ENCODE results near the gene DGCR8. TPM values are rescaled to one million over a fixed set of nuclear protein-coding genes. Genes with fewer than 3 reads are reported as not detected.

DGCR8 gene
- total RNA-seq, 1 experiment from 2014 or later: 53.1 TPM

GRCh38 chr22:20117633-20118299, 37.7 kb downstream of the DGCR8 start:
- no peak for TF ChIP-seq CTCF (IDR thresholded peaks at IDR 0.05; ENCODE audit: insufficient read depth in 1 of 2, low read depth in 1 of 2, low read length in 1 of 2, severe bottlenecking in 1 of 2, unreplicated experiment in 1 of 2)

GRCh38 chr22:20118300-20119020, 38.4 kb downstream of the DGCR8 start:
- CTCF ChIA-PET: no interaction called here
- H3K36me3 Mint-ChIP-seq (ENCODE audit: insufficient read depth, unreplicated experiment): peaks cover 84% of the 10 kb centered on the region
- BruUV-seq (replicated peaks): TSS peak; percentile 63

More at GRCh38 chr22:20117633-20118299, 37.7 kb downstream of the DGCR8 start:
- intact Hi-C loops (cut with micrococcal nuclease; ENCODE audit: unreplicated experiment): loop anchor here (1.0 to 10.0 kb wide), 2 partner anchors 37 to 153 kb away; partner anchors contain the start of gene DGCR8
- Mint-ChIP-seq H3K9me3 (ENCODE audit: unreplicated experiment) (no peaks in the 10 kb centered on the region), H3K27ac (ENCODE audit: unreplicated experiment) (peak overlapping the region; percentile 87), H3K36me3 (ENCODE audit: insufficient read depth, unreplicated experiment) (peaks cover 90% of the 10 kb centered on the region), H3K4me1 (ENCODE audit: low read depth, unreplicated experiment) (peaks cover 6% of the 10 kb centered on the region), H3K4me3 (ENCODE audit: unreplicated experiment) (peak overlapping the region; percentile 81), H3K27me3 (ENCODE audit: insufficient read depth, unreplicated experiment) (no peaks in the 10 kb centered on the region)
- DNase-seq: no peak
- peak overlapping the region; percentile 87 for H3K4me3 ChIP-seq (ENCODE audit: low read depth, low read length)
- H3K4me1 ChIP-seq: peaks cover 22% of the 10 kb centered on the region
- H3K27me3 ChIP-seq (replicated peaks; ENCODE audit: control insufficient read depth, insufficient read depth, low read length): no peaks in the 10 kb centered on the region
- BruUV-seq (replicated peaks): no TSS peak
- no peaks in the 10 kb centered on the region; the same call in 1 of the 2 replicates for H3K9me3 ChIP-seq
- peaks cover 4% of the 10 kb centered on the region for H3K36me3 ChIP-seq (ENCODE audit: control insufficient read depth, insufficient read depth, low read length)
- POLR2A ChIA-PET: interaction anchor here (0.6 to 1.2 kb wide), 5 partner anchors 9 to 176 kb away, joined by 3 to 7 read pairs (median 4); partner anchors contain the start of genes COMT, DGCR8, TANGO2 and TXNRD2
- CTCF ChIA-PET: interaction anchor here (1.3 to 1.4 kb wide), 2 partner anchors 11 to 155 kb away, joined by 3 to 5 read pairs; no protein-coding TSS in a partner anchor

More at GRCh38 chr22:20118300-20119020, 38.4 kb downstream of the DGCR8 start:
- POLR2A ChIA-PET: no interaction called here
- Histone ChIP-seq H3K4me1 (peaks cover 22% of the 10 kb centered on the region), H3K4me3 (ENCODE audit: low read depth, low read length) (peak overlapping the region; percentile 87), H3K27me3 (replicated peaks; ENCODE audit: control insufficient read depth, insufficient read depth, low read length) (no peaks in the 10 kb centered on the region), H3K36me3 (ENCODE audit: control insufficient read depth, insufficient read depth, low read length) (peaks cover 4% of the 10 kb centered on the region), H3K9me3 (no peaks in the 10 kb centered on the region; the same call in 1 of the 2 replicates)
- no peaks in the 10 kb centered on the region for H3K9me3 Mint-ChIP-seq (ENCODE audit: unreplicated experiment)
- peak overlapping the region; percentile 87 for H3K27ac Mint-ChIP-seq (ENCODE audit: unreplicated experiment)
- intact Hi-C loops (cut with micrococcal nuclease; ENCODE audit: unreplicated experiment): loop anchor here (10.0 kb wide), 1 partner anchor 154 kb away; no protein-coding TSS in a partner anchor
- no peak for TF ChIP-seq CTCF (IDR thresholded peaks at IDR 0.05; ENCODE audit: insufficient read depth in 1 of 2, low read depth in 1 of 2, low read length in 1 of 2, severe bottlenecking in 1 of 2, unreplicated experiment in 1 of 2)
- peak overlapping the region; percentile 81 for H3K4me3 Mint-ChIP-seq (ENCODE audit: unreplicated experiment)
- no peak for DNase-seq
- peaks cover 6% of the 10 kb centered on the region for H3K4me1 Mint-ChIP-seq (ENCODE audit: low read depth, unreplicated experiment)
- H3K27me3 Mint-ChIP-seq (ENCODE audit: insufficient read depth, unreplicated experiment): no peaks in the 10 kb centered on the region

All from Caco-2 (cell line).